Sigmoid colon (tissue), 7 donors: ENCODE results near the gene MRPL41. TPM values are rescaled to one million over a fixed set of nuclear protein-coding genes. Genes with fewer than 3 reads are reported as not detected.

ENCODE experiments used
- DNase-seq: peaks from one replicate; pipeline ENCODE4 v3.0.0-alpha.2; 2019
- H3K27ac ChIP-seq, 4 donors: fragments of 200-600 bp; sonication (generic); one replicate each; pipeline ENCODE4 v1.5.1; 2016 to 2019; ENCODE audit warnings: mild to moderate bottlenecking in 1 of 4
- H3K27me3 ChIP-seq, 3 donors: fragments of 200-600 bp; sonication (generic); one replicate each; pipeline ENCODE4 v1.5.1; 2019; ENCODE audit warnings: mild to moderate bottlenecking in 1 of 3
- H3K36me3 ChIP-seq, 4 donors: fragments of 200-600 bp; sonication (generic); one replicate each; pipeline ENCODE4 v1.5.1; 2016 to 2019
- H3K4me1 ChIP-seq, 4 donors: fragments of 200-600 bp; sonication (generic); one replicate each; pipeline ENCODE4 v1.5.1; 2017 to 2019
- H3K4me3 ChIP-seq, 4 donors: fragments of 200-600 bp; sonication (generic); one replicate each; pipeline ENCODE4 v1.5.1; 2017 to 2019; ENCODE audit warnings: mild to moderate bottlenecking in 2 of 4, moderate library complexity in 1 of 4
- H3K9me3 ChIP-seq, 4 donors: fragments of 200-600 bp in 3 of 4; sonication (generic) in 3 of 4; one replicate each; pipeline versions ENCODE4 v1.5.1 to v1.6.1; 2013 to 2019
- CTCF ChIP-seq, 4 experiments: fragments of 450-650 bp in 3 of 4; fragments of 200-600 bp in 1 of 4; IDR thresholded peaks; one replicate each; pipeline ENCODE4 v1.5.1; 2016 to 2019; ENCODE audit warnings: antibody characterized with exemption in 4 of 4, mild to moderate bottlenecking in 3 of 4, moderate library complexity in 2 of 4
- EP300 ChIP-seq, 4 donors: sonication (generic); formaldehyde crosslinking; IDR thresholded peaks; one replicate each; pipeline ENCODE4 v1.6.1; 2017; ENCODE audit warnings: antibody characterized with exemption in 4 of 4
- POLR2A ChIP-seq, 2 donors: fragments of 450-650 bp; IDR thresholded peaks; one replicate each; pipeline ENCODE4 v1.6.1; 2016; ENCODE audit warnings: antibody characterized with exemption in 2 of 2, mild to moderate bottlenecking in 2 of 2, moderate library complexity in 2 of 2
- POLR2AphosphoS5 ChIP-seq, 4 donors: sonication (generic); formaldehyde crosslinking; IDR thresholded peaks; one replicate each; pipeline ENCODE4 v1.6.1; 2017; ENCODE audit warnings: antibody characterized with exemption in 4 of 4
- WGBS, 2 donors: extraction: QIAGEN DNeasy Blood & Tissue Kit; methylation state at CpG; one replicate each; pipeline ENCODE4 v1.1.7; 2013; 5-methylcytosine and 5-hydroxymethylcytosine counted together
- intact Hi-C: fragments of 100-400 bp; cut with DNase I; formaldehyde crosslinking; loops from one replicate; pipeline ENCODE4 v1.15.1; 2023
- polyA plus RNA-seq, 3 donors: library from polyadenylated mRNA; stranded (reverse); fragments of 200-250 nt; gene quantifications; one replicate each; pipeline ENCODE4 v1.2.3, GENCODE V29; 2013
- total RNA-seq, 4 donors: library from RNA; depleted of rRNA; stranded (reverse); fragments of >200 nt; gene quantifications; one replicate each; pipeline ENCODE4 v1.1.0, GENCODE V29; 2016
- donor health status: healthy with polysubstance abuse.
- donor health status: Bipolar disorder and iron deficiency.
- donor health status: healthy.

The MRPL41 gene
- total and polyA plus RNA-seq, 7 donors: 38.5 to 162 (median 73.1) TPM

GRCh38 chr9:137543237-137543963 lies 8.3 kb upstream of the MRPL41 start:
- Histone ChIP-seq H3K36me3 (peaks cover 0 to 36% (median 0%) of the 10 kb centered on the region in 4 donors), H3K27me3 (no peaks in the 10 kb centered on the region), H3K4me3 (no peak overlapping the region), H3K4me1 (no peaks in the 10 kb centered on the region), H3K27ac (no peak overlapping the region), H3K9me3 (no peaks in the 10 kb centered on the region)
- intact Hi-C loops: no loop called here
- DNase-seq: no peak
- TF ChIP-seq POLR2A (IDR thresholded peaks at IDR 0.05) (no peak), POLR2AphosphoS5 (IDR thresholded peaks at IDR 0.05) (no peak), CTCF (IDR thresholded peaks at IDR 0.05) (no peak)
- 93 to 94% methylated on average over 25 of the region's 25 CpGs for WGBS, 2 donors

GRCh38 chr9:137544176-137544760 lies 7.4 kb upstream of the MRPL41 start:
- H3K27ac ChIP-seq: peak overlapping the region in 3 of 4 donors; percentile 47 to 52 (median 51)
- 87 to 90% methylated on average over 12 of the region's 12 CpGs for WGBS, 2 donors
- peaks cover 0 to 29% (median 0%) of the 10 kb centered on the region in 4 donors for H3K36me3 ChIP-seq

GRCh38 chr9:137545123-137545522 lies 6.6 kb upstream of the MRPL41 start:
- Histone ChIP-seq H3K27ac (peak overlapping the region in 3 of 4 donors; percentile 19 to 51 (median 47)), H3K9me3 (no peaks in the 10 kb centered on the region), H3K4me3 (no peak overlapping the region), H3K4me1 (peaks cover 0 to 7% (median 6%) of the 10 kb centered on the region in 4 donors), H3K27me3 (no peaks in the 10 kb centered on the region), H3K36me3 (peaks cover 0 to 26% (median 0%) of the 10 kb centered on the region in 4 donors)
- TF ChIP-seq POLR2A (IDR thresholded peaks at IDR 0.05) (no peak), EP300 (IDR thresholded peaks at IDR 0.05) (no peak), CTCF (IDR thresholded peaks at IDR 0.05) (no peak), POLR2AphosphoS5 (IDR thresholded peaks at IDR 0.05) (no peak)
- peak; percentile 81 for DNase-seq
- intact Hi-C loops: no loop called here
- 83 to 84% methylated on average over 10 of the region's 10 CpGs for WGBS, 2 donors

More at GRCh38 chr9:137544176-137544760, 7.4 kb upstream of the MRPL41 start:
- no peaks in the 10 kb centered on the region for H3K27me3 ChIP-seq
- DNase-seq: no peak
- H3K9me3 ChIP-seq: no peaks in the 10 kb centered on the region
- no peak for TF ChIP-seq EP300 (IDR thresholded peaks at IDR 0.05)
- TF ChIP-seq POLR2AphosphoS5 (IDR thresholded peaks at IDR 0.05): no peak
- no peak for TF ChIP-seq CTCF (IDR thresholded peaks at IDR 0.05)
- no peak for TF ChIP-seq POLR2A (IDR thresholded peaks at IDR 0.05)
- no peak overlapping the region for H3K4me3 ChIP-seq
- no peaks in the 10 kb centered on the region for H3K4me1 ChIP-seq
- intact Hi-C loops: no loop called here

- no peak overlapping the region for H3K27ac ChIP-seq
- TF ChIP-seq POLR2A (IDR thresholded peaks at IDR 0.05) (no peak), EP300 (IDR thresholded peaks at IDR 0.05) (no peak), POLR2AphosphoS5 (IDR thresholded peaks at IDR 0.05) (no peak), CTCF (IDR thresholded peaks at IDR 0.05) (no peak)
- 94 to 95% methylated on average over 23 of the region's 23 CpGs for WGBS, 2 donors
- DNase-seq: no peak
- H3K36me3 ChIP-seq: peaks cover 0 to 3% (median 0%) of the 10 kb centered on the region in 4 donors
- peaks cover 0 to 25% (median 18%) of the 10 kb centered on the region in 4 donors for H3K4me1 ChIP-seq
- intact Hi-C loops: no loop called here
- H3K4me3 ChIP-seq: no peak overlapping the region
- H3K9me3 ChIP-seq: no peaks in the 10 kb centered on the region
- no peaks in the 10 kb centered on the region for H3K27me3 ChIP-seq
Observed at GRCh38 chr9:137547687-137548543, 3.8 kb upstream of the MRPL41 start.
